CD14-positive monocyte (primary cell): Measurements from ENCODE around the gene HOXA11. TPM values are rescaled to one million over a fixed set of nuclear protein-coding genes. Genes with fewer than 3 reads are reported as not detected.

Source experiments
- DNase-seq, 3 donors: peaks; one replicate each; pipeline ENCODE4 v3.0.0-alpha.2; 2011 to 2022
- H2AFZ ChIP-seq: 2 replicates; pipeline ENCODE4 v1.6.0; 2012; ENCODE audit warnings: mild to moderate bottlenecking, low read depth, low read length, inconsistent platforms; ENCODE audit not compliant: insufficient read depth, poor library complexity, severe bottlenecking
- H3K27ac ChIP-seq, 2 donors: 1 replicate in 1 of 2; 2 replicates in 1 of 2; pipeline ENCODE4 v1.5.1; 2012 to 2013; ENCODE audit warnings: low read length in 2 of 2, control low read depth in 1 of 2, inconsistent platforms in 1 of 2, low read depth in 1 of 2, mild to moderate bottlenecking in 1 of 2
- H3K27me3 ChIP-seq, 2 donors: one replicate each; pipeline versions ENCODE4 v1.6.0 to v1.6.1; 2011 to 2013; ENCODE audit warnings: low read length in 2 of 2; ENCODE audit not compliant: control insufficient read depth in 2 of 2, insufficient read depth in 2 of 2
- H3K36me3 ChIP-seq, 2 donors: replicated peaks in 1 of 2; 1 replicate in 1 of 2; 2 replicates in 1 of 2; pipeline versions ENCODE4 v1.5.1 to v1.6.1; 2012 to 2013; ENCODE audit warnings: low read length in 2 of 2, control low read depth in 1 of 2, inconsistent platforms in 1 of 2, mild to moderate bottlenecking in 1 of 2; ENCODE audit not compliant: insufficient read depth in 2 of 2, control insufficient read depth in 1 of 2
- H3K4me1 ChIP-seq, 2 donors: 1 replicate in 1 of 2; 2 replicates in 1 of 2; pipeline versions ENCODE4 v1.5.1 to v1.6.1; 2012 to 2013; ENCODE audit warnings: low read length in 2 of 2, control low read depth in 1 of 2, inconsistent platforms in 1 of 2, mild to moderate bottlenecking in 1 of 2, moderate library complexity in 1 of 2; ENCODE audit not compliant: insufficient read depth in 2 of 2, control insufficient read depth in 1 of 2
- H3K4me2 ChIP-seq: replicated peaks from 2 replicates; pipeline ENCODE3; 2012; ENCODE audit warnings: low read length, moderate library complexity, mild to moderate bottlenecking; ENCODE audit not compliant: poor library complexity, severe bottlenecking; ENCODE audit errors: extremely low read depth
- H3K4me3 ChIP-seq, 3 experiments: fragments of 200-600 bp in 1 of 3; sonication (generic) in 1 of 3; replicated peaks in 1 of 3; 1 replicate in 2 of 3; 2 replicates in 1 of 3; pipeline ENCODE4 v1.5.1; 2011 to 2013; ENCODE audit warnings: low read length in 3 of 3, mild to moderate bottlenecking in 3 of 3, control low read depth in 2 of 3, low read depth in 2 of 3, inconsistent platforms in 1 of 3, moderate library complexity in 1 of 3
- H3K79me2 ChIP-seq: 2 replicates; pipeline ENCODE4 v1.6.0; 2012; ENCODE audit warnings: mild to moderate bottlenecking, control low read depth, inconsistent platforms, low read length, moderate library complexity; ENCODE audit not compliant: insufficient read depth
- H3K9ac ChIP-seq: 2 replicates; pipeline ENCODE4 v1.6.0; 2017; ENCODE audit warnings: low read length, mild to moderate bottlenecking; ENCODE audit not compliant: insufficient read depth, poor library complexity, severe bottlenecking
- H3K9me3 ChIP-seq, 2 donors: replicated peaks in 1 of 2; 1 replicate in 1 of 2; 2 replicates in 1 of 2; pipeline versions ENCODE4 v1.5.1 to v1.6.1; 2012 to 2013; ENCODE audit warnings: low read length in 2 of 2, control low read depth in 1 of 2; ENCODE audit not compliant: control insufficient read depth in 1 of 2, insufficient read depth in 1 of 2
- H4K20me1 ChIP-seq: 2 replicates; pipeline ENCODE4 v1.6.0; 2012; ENCODE audit warnings: mild to moderate bottlenecking, low read length, control low read depth, moderate library complexity; ENCODE audit not compliant: insufficient read depth
- H3K27ac Mint-ChIP-seq, 7 donors: one replicate each; pipeline ENCODE4 v1.8.0; 2020; ENCODE audit warnings: mild to moderate bottlenecking in 7 of 7, mixed read lengths in 7 of 7, moderate library complexity in 6 of 7, inconsistent platforms in 2 of 7
- H3K27me3 Mint-ChIP-seq, 3 donors: one replicate each; pipeline ENCODE4 v1.8.0; 2021 to 2022; ENCODE audit warnings: low read depth in 3 of 3, mild to moderate bottlenecking in 3 of 3, mixed read lengths in 3 of 3, moderate library complexity in 3 of 3, inconsistent platforms in 1 of 3
- H3K36me3 Mint-ChIP-seq, 2 donors: one replicate each; pipeline ENCODE4 v1.8.0; 2020; ENCODE audit warnings: mixed read lengths in 2 of 2, inconsistent platforms in 1 of 2, mild to moderate bottlenecking in 1 of 2
- H3K4me1 Mint-ChIP-seq: one replicate; pipeline ENCODE4 v1.8.0; 2020; ENCODE audit warnings: mild to moderate bottlenecking, mixed read lengths
- H3K4me3 Mint-ChIP-seq, 2 donors: one replicate each; pipeline ENCODE4 v1.8.0; 2020; ENCODE audit warnings: mild to moderate bottlenecking in 2 of 2, mixed read lengths in 2 of 2, moderate library complexity in 1 of 2
- H3K9me3 Mint-ChIP-seq, 7 donors: one replicate each; pipeline ENCODE4 v1.8.0; 2020 to 2022; ENCODE audit warnings: mixed read lengths in 7 of 7, mild to moderate bottlenecking in 6 of 7, moderate library complexity in 6 of 7, inconsistent platforms in 2 of 7
- WGBS: methylation state at CpG from one replicate; pipeline ENCODE4 v1.1.5; 2013; ENCODE audit warnings: missing lambda C conversion rate; ENCODE audit not compliant: insufficient coverage; 5-methylcytosine and 5-hydroxymethylcytosine counted together
- intact Hi-C, 2 donors: fragments of 100-400 bp; cut with micrococcal nuclease; formaldehyde crosslinking; loops; one replicate each; pipeline versions ENCODE4 v1.15.0 to v1.15.1; 2023
- polyA plus RNA-seq, 3 donors: library from polyadenylated mRNA; depleted of rRNA in 1 of 3; unstranded in 2 of 3; stranded (reverse) in 1 of 3; fragments of 300-500 nt in 2 of 3; fragments of >200 nt in 1 of 3; fragmentation: Illumina TruSeq in 2 of 3; gene quantifications; 1 replicate in 2 of 3; 2 replicates in 1 of 3; pipeline ENCODE4 v1.2.3, GENCODE V29; 2012 to 2021
- TF ChIP-seq, protein P1 (sequence below): fragments of 200-600 bp; IDR thresholded peaks from one replicate; pipeline ENCODE4 v1.8.0; 2022; ENCODE audit warnings: antibody characterized with exemption, mild to moderate bottlenecking

HOXA11 gene
- polyA plus RNA-seq, 3 donors, result not detected

DNA sequence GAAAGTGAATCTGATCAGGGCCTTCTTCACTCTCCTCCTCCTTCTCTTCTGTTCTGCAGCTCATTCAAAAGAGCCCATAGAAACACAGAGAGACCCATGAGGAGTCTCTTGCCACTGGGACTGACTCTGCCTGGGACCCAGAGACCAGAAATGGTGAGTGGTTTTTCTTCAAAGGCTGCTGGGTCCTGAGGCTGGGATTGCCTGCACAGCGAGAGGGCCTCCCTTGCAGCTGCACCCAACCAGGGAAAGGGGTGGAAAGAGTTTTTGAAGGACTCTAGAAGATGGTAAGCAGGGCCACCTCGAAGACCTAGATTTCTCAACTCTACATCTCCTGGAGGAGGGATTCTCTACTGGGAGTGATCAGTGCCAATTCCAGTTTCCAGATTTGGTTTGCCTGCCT lies 30.3 kb upstream of the HOXA11 start:
- Mint-ChIP-seq H3K36me3 (peaks cover 4 to 8% of the 10 kb centered on the region in 2 donors), H3K9me3 (peaks cover 0 to 27% (median 5%) of the 10 kb centered on the region in 7 donors), H3K4me1 (peaks cover 17% of the 10 kb centered on the region), H3K27me3 (peaks cover 94 to 98% (median 96%) of the 10 kb centered on the region in 3 donors), H3K27ac (peak overlapping the region in 1 of 7 donors; percentile 61), H3K4me3 (no peak overlapping the region)
- peaks cover 89 to 98% of the 10 kb centered on the region in 2 donors for H3K27me3 ChIP-seq
- no peak overlapping the region for H3K4me2 ChIP-seq
- intact Hi-C loops, result loop anchor here in 1 of 2 donors (10.0 kb wide), 1 partner anchor 709 kb away; no protein-coding TSS in a partner anchor
- H2AFZ ChIP-seq, result no peak overlapping the region
- H3K4me1 ChIP-seq, result peaks cover 6 to 14% of the 10 kb centered on the region in 2 donors
- H3K27ac ChIP-seq, result no peak overlapping the region
- no peaks in the 10 kb centered on the region for H4K20me1 ChIP-seq
- no peak for DNase-seq
- H3K36me3 ChIP-seq, result no peaks in the 10 kb centered on the region
- TF ChIP-seq, protein P1, sequence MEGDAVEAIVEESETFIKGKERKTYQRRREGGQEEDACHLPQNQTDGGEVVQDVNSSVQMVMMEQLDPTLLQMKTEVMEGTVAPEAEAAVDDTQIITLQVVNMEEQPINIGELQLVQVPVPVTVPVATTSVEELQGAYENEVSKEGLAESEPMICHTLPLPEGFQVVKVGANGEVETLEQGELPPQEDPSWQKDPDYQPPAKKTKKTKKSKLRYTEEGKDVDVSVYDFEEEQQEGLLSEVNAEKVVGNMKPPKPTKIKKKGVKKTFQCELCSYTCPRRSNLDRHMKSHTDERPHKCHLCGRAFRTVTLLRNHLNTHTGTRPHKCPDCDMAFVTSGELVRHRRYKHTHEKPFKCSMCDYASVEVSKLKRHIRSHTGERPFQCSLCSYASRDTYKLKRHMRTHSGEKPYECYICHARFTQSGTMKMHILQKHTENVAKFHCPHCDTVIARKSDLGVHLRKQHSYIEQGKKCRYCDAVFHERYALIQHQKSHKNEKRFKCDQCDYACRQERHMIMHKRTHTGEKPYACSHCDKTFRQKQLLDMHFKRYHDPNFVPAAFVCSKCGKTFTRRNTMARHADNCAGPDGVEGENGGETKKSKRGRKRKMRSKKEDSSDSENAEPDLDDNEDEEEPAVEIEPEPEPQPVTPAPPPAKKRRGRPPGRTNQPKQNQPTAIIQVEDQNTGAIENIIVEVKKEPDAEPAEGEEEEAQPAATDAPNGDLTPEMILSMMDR, result no peak
- WGBS, result no CpG with 5 or more reads among the region's 2 CpGs
- H3K9ac ChIP-seq, result no peak overlapping the region
- H3K4me3 ChIP-seq, result no peak overlapping the region
- no peaks in the 10 kb centered on the region for H3K79me2 ChIP-seq
- peaks cover 4 to 15% of the 10 kb centered on the region in 2 donors for H3K9me3 ChIP-seq

DNA sequence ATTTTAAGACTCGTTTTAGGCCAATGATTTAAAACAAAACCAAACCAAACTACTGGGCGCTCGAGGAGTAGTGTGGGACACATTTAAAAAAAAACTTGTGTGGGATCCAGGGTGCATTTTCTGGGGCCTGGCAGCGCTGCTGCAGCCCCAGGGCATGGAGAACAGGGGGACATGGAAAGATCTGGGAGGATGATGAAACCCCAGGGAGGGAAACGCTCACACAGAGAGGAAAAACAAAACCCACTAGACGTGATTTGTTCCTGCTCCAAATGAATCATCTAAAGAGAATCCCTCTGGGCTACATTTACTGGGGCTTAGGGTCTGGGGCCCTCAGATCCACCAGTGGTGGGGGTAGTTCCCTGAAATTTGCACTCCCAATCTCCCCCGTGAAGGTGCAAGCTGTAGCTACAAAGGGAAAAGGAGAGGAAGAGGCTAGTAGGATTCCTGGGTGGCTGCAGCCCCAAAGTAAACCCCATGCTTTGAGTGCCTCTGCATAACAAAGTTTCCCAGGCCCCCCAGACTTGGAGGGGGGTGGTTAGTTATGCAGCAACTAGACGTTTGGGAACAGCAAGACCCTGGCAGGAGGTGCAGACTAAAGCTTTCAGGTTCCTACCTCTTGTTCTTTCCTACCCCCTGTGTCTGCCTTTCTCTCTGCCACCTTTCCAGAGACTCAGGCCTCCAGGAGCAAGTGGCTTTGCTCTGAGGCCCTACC lies 29.4 kb upstream of the HOXA11 start:
- Histone ChIP-seq H2AFZ (no peak overlapping the region), H3K9me3 (peaks cover 4 to 7% of the 10 kb centered on the region in 2 donors), H3K4me1 (peaks cover 6 to 11% of the 10 kb centered on the region in 2 donors), H3K36me3 (no peaks in the 10 kb centered on the region), H3K79me2 (no peaks in the 10 kb centered on the region), H3K27me3 (peaks cover 90 to 98% of the 10 kb centered on the region in 2 donors), H3K9ac (no peak overlapping the region), H3K4me3 (no peak overlapping the region), H4K20me1 (no peaks in the 10 kb centered on the region), H3K4me2 (no peak overlapping the region), H3K27ac (no peak overlapping the region)
- H3K4me1 Mint-ChIP-seq, result peaks cover 14% of the 10 kb centered on the region
- DNase-seq, result no peak
- peaks cover 3 to 4% of the 10 kb centered on the region in 2 donors for H3K36me3 Mint-ChIP-seq
- TF ChIP-seq, protein P1, result no peak
- peaks cover 0 to 27% (median 4%) of the 10 kb centered on the region in 7 donors for H3K9me3 Mint-ChIP-seq
- WGBS, result no CpG with 5 or more reads among the region's 8 CpGs
- H3K4me3 Mint-ChIP-seq, result peak overlapping the region in 1 of 2 donors; percentile 84
- H3K27me3 Mint-ChIP-seq, result peaks cover 94 to 98% (median 96%) of the 10 kb centered on the region in 3 donors
- no peak overlapping the region for H3K27ac Mint-ChIP-seq
- intact Hi-C loops, result loop anchor here in 1 of 2 donors (10.0 kb wide), 1 partner anchor 710 kb away; no protein-coding TSS in a partner anchor
